Thyroid gland (tissue), 4 donors: Measurements from ENCODE around the gene MTF1. TPM values are rescaled to one million over a fixed set of nuclear protein-coding genes. Genes with fewer than 3 reads are reported as not detected.
"Not testable (repeated sequence)": the region's sequence is repeated elsewhere in the genome, so short reads cannot be mapped to it uniquely, and the experiment has no call there.

Experiments used
- DNase-seq, 2 donors: peaks; one replicate each; pipeline ENCODE4 v3.0.0-alpha.2; 2019
- H3K27ac ChIP-seq, 3 donors: fragments of 200-600 bp; sonication (generic); 1 replicate in 2 of 3; 2 replicates in 1 of 3; pipeline ENCODE4 v1.5.1; 2016 to 2019; ENCODE audit warnings: mild to moderate bottlenecking in 1 of 3, moderate library complexity in 1 of 3
- H3K27me3 ChIP-seq: fragments of 200-600 bp; sonication (generic); one replicate; pipeline ENCODE4 v1.5.1; 2019
- H3K36me3 ChIP-seq, 2 donors: fragments of 200-600 bp; sonication (generic); one replicate each; pipeline ENCODE4 v1.5.1; 2016 to 2019
- H3K4me1 ChIP-seq, 2 donors: fragments of 200-600 bp; sonication (generic); one replicate each; pipeline ENCODE4 v1.5.1; 2017 to 2019
- H3K4me3 ChIP-seq, 3 donors: fragments of 200-600 bp; sonication (generic); replicated peaks in 1 of 3; 1 replicate in 2 of 3; 2 replicates in 1 of 3; pipeline ENCODE4 v1.5.1; 2016; ENCODE audit warnings: mild to moderate bottlenecking in 1 of 3
- H3K9me3 ChIP-seq: fragments of 200-600 bp; sonication (generic); one replicate; pipeline ENCODE4 v1.5.1; 2017
- CTCF ChIP-seq, 6 experiments: fragments of 200-600 bp in 3 of 6; fragments of 450-650 bp in 3 of 6; sonication (generic) in 3 of 6; IDR thresholded peaks; one replicate each; pipeline ENCODE4 v1.5.1; 2016 to 2019; ENCODE audit warnings: antibody characterized with exemption in 6 of 6, mild to moderate bottlenecking in 2 of 6, inconsistent platforms in 1 of 6, moderate library complexity in 1 of 6
- POLR2A ChIP-seq, 2 donors: fragments of 450-650 bp; IDR thresholded peaks; one replicate each; pipeline ENCODE4 v1.6.1; 2017; ENCODE audit warnings: antibody characterized with exemption in 2 of 2, mild to moderate bottlenecking in 2 of 2, moderate library complexity in 1 of 2
- WGBS, 2 donors: methylation state at CpG; one replicate each; pipeline ENCODE4 v1.1.5; 2017; 5-methylcytosine and 5-hydroxymethylcytosine counted together
- intact Hi-C: fragments of 100-400 bp; cut with DNase I; formaldehyde crosslinking; loops from one replicate; pipeline ENCODE4 v1.15.1; 2023
- total RNA-seq, 4 donors: library from RNA; depleted of rRNA; stranded (reverse); fragments of >200 nt; gene quantifications; one replicate each; pipeline ENCODE4 v1.2.3, GENCODE V29; 2016

Gene MTF1
- total RNA-seq, 4 donors from 2014 or later: 4.0 to 6.9 (median 5.7) TPM

GRCh38 chr1:37778654-37779053, 80.7 kb downstream of the MTF1 start:
- WGBS, 2 donors: 87 to 88% methylated on average over 3 of the region's 3 CpGs

GRCh38 chr1:37776946-37777516, 82.4 kb downstream of the MTF1 start:
- H3K27me3 ChIP-seq: no peaks in the 10 kb centered on the region
- no peaks in the 10 kb centered on the region for H3K4me1 ChIP-seq
- intact Hi-C loops: no loop called here
- H3K4me3 ChIP-seq: no peak overlapping the region
- TF ChIP-seq CTCF (IDR thresholded peaks at IDR 0.05) (no peak), POLR2A (IDR thresholded peaks at IDR 0.05) (no peak)
- no peak overlapping the region for H3K27ac ChIP-seq
- no peaks in the 10 kb centered on the region for H3K9me3 ChIP-seq
- 78 to 90% methylated on average over 4 of the region's 4 CpGs for WGBS, 2 donors
- H3K36me3 ChIP-seq: no peaks in the 10 kb centered on the region
- DNase-seq: no peak

More at GRCh38 chr1:37778654-37779053, 80.7 kb downstream of the MTF1 start:
- H3K4me3 ChIP-seq: no peak overlapping the region
- no peaks in the 10 kb centered on the region for H3K4me1 ChIP-seq
- TF ChIP-seq CTCF (IDR thresholded peaks at IDR 0.05) (no peak), POLR2A (IDR thresholded peaks at IDR 0.05) (no peak)
- no peak for DNase-seq
- intact Hi-C loops: no loop called here
- no peak overlapping the region for H3K27ac ChIP-seq
- H3K9me3 ChIP-seq: no peaks in the 10 kb centered on the region
- no peaks in the 10 kb centered on the region for H3K27me3 ChIP-seq
- H3K36me3 ChIP-seq: no peaks in the 10 kb centered on the region

- H3K27ac ChIP-seq, H3K9me3 ChIP-seq, H3K27me3 ChIP-seq, DNase-seq, H3K4me1 ChIP-seq, intact Hi-C loops, H3K36me3 ChIP-seq, H3K4me3 ChIP-seq: not testable (repeated sequence)
Measured at GRCh38 chr1:37771440-37771839, 88.0 kb downstream of the MTF1 start.

GRCh38 chr1:37767488-37767887, 91.9 kb downstream of the MTF1 start:
- Histone ChIP-seq H3K36me3 (no peaks in the 10 kb centered on the region), H3K4me3 (no peak overlapping the region), H3K4me1 (no peaks in the 10 kb centered on the region), H3K9me3 (no peaks in the 10 kb centered on the region), H3K27ac (no peak overlapping the region), H3K27me3 (peaks cover 10% of the 10 kb centered on the region)
- no peak for TF ChIP-seq POLR2A (IDR thresholded peaks at IDR 0.05)
- no peak for TF ChIP-seq CTCF (IDR thresholded peaks at IDR 0.05)
- WGBS, 2 donors: 21 to 30% methylated on average over 2 of the region's 2 CpGs
- DNase-seq: no peak
- intact Hi-C loops: no loop called here

- no peak for TF ChIP-seq CTCF (IDR thresholded peaks at IDR 0.05)
- no peak for TF ChIP-seq POLR2A (IDR thresholded peaks at IDR 0.05)
- WGBS, 2 donors: 5 to 6% methylated on average over 23 to 26 of the region's 27 CpGs
- Histone ChIP-seq H3K4me3 (no peak overlapping the region), H3K36me3 (no peaks in the 10 kb centered on the region), H3K4me1 (no peaks in the 10 kb centered on the region), H3K27me3 (peaks cover 10% of the 10 kb centered on the region), H3K9me3 (no peaks in the 10 kb centered on the region), H3K27ac (no peak overlapping the region)
- no peak for DNase-seq
- intact Hi-C loops: no loop called here
Measured at GRCh38 chr1:37765916-37766664, 93.3 kb downstream of the MTF1 start.
